Hindlimb muscle (tissue), 1 donor: ENCODE measurements around the gene SH3PXD2A. TPM values are rescaled to one million over a fixed set of nuclear protein-coding genes. Genes with fewer than 3 reads are reported as not detected.

ENCODE experiments used
- DNase-seq: peaks from one replicate; pipeline ENCODE4 v3.0.0-alpha.2; 2013
- polyA plus RNA-seq: library from polyadenylated mRNA; unstranded; fragments of 120-200 nt; gene quantifications from one replicate; pipeline ENCODE4 v1.2.1, GENCODE V29; 2013; ENCODE audit not compliant: insufficient read length

The SH3PXD2A gene
- polyA plus RNA-seq, 1 donor = 81.1 TPM

GRCh38 chr10:103699611-103700435 is 155.6 kb downstream of the SH3PXD2A start:
- no peak for DNase-seq

GRCh38 chr10:103698266-103698665 is 157.1 kb downstream of the SH3PXD2A start:
- DNase-seq = no peak

GRCh38 chr10:103697787-103698186 is 157.6 kb downstream of the SH3PXD2A start:
- no peak for DNase-seq

GRCh38 chr10:103696411-103697145 is 158.8 kb downstream of the SH3PXD2A start:
- DNase-seq = no peak

GRCh38 chr10:103696094-103696410 is 159.3 kb downstream of the SH3PXD2A start:
- DNase-seq = no peak

- DNase-seq = no peak
Measured at GRCh38 chr10:103695584-103696005, 159.8 kb downstream of the SH3PXD2A start.

- no peak for DNase-seq
Measured at GRCh38 chr10:103693812-103694205, 161.6 kb downstream of the SH3PXD2A start.

- DNase-seq = no peak
Measured at GRCh38 chr10:103692952-103693811, 162.2 kb downstream of the SH3PXD2A start.

- DNase-seq = no peak
Measured at GRCh38 chr10:103692436-103692951, 162.9 kb downstream of the SH3PXD2A start.

- no peak for DNase-seq
Measured at GRCh38 chr10:103691723-103692435, 163.5 kb downstream of the SH3PXD2A start.

GRCh38 chr10:103691267-103691666 is 164.1 kb downstream of the SH3PXD2A start:
- no peak for DNase-seq

GRCh38 chr10:103690281-103690680 is 165.1 kb downstream of the SH3PXD2A start:
- DNase-seq = no peak

- no peak for DNase-seq
Measured at GRCh38 chr10:103688491-103688890, 166.9 kb downstream of the SH3PXD2A start.

- no peak for DNase-seq
Measured at GRCh38 chr10:103687718-103688117, 167.7 kb downstream of the SH3PXD2A start.

- no peak for DNase-seq
Measured at GRCh38 chr10:103687172-103687571, 168.2 kb downstream of the SH3PXD2A start.

GRCh38 chr10:103685880-103686669 is 169.3 kb downstream of the SH3PXD2A start:
- DNase-seq = peak; percentile 78

- DNase-seq = no peak
Measured at GRCh38 chr10:103683851-103684250, 171.5 kb downstream of the SH3PXD2A start.

- no peak for DNase-seq
Measured at GRCh38 chr10:103682631-103683030, 172.7 kb downstream of the SH3PXD2A start.

- DNase-seq = no peak
Measured at GRCh38 chr10:103681617-103682399, 173.6 kb downstream of the SH3PXD2A start.

GRCh38 chr10:103680869-103681236 is 174.5 kb downstream of the SH3PXD2A start:
- DNase-seq = no peak
